SK-N-SH treated with all-trans-retinoic acid at 6 μM for 48 hours (cell line): ENCODE measurements around the gene BRME1.

ENCODE experiments used
- ARNTL ChIP-seq: fragments of 450-650 bp; formaldehyde crosslinking; IDR thresholded peaks from 2 replicates; pipeline ENCODE4 v1.5.0; 2020; ENCODE audit warnings: low read depth, mild to moderate bottlenecking, moderate library complexity, borderline replicate concordance
- CSRNP3 ChIP-seq: fragments of 250-450 bp; sonication (Bioruptor Pico); IDR thresholded peaks from 2 replicates; pipeline ENCODE4 v1.5.1; 2021; ENCODE audit warnings: mild to moderate bottlenecking, moderate library complexity
- GLIS3 ChIP-seq: fragments of 250-450 bp; sonication (Bioruptor Pico); IDR thresholded peaks from 2 replicates; pipeline ENCODE4 v1.5.0; 2020; ENCODE audit warnings: mild to moderate bottlenecking, moderate library complexity
- ISL1 ChIP-seq: fragments of 250-450 bp; sonication (Bioruptor Pico); IDR thresholded peaks from 2 replicates; pipeline ENCODE4 v2.1.2; 2022; ENCODE audit warnings: mild to moderate bottlenecking, moderate library complexity
- PATZ1 ChIP-seq: fragments of 250-450 bp; sonication (Bioruptor Pico); IDR thresholded peaks from 2 replicates; pipeline ENCODE4 v1.8.0; 2020; ENCODE audit warnings: mild to moderate bottlenecking, moderate library complexity, borderline replicate concordance
- RARB ChIP-seq: fragments of 250-450 bp; sonication (Bioruptor Pico); IDR thresholded peaks from 2 replicates; pipeline ENCODE4 v1.8.0; 2021; ENCODE audit warnings: mild to moderate bottlenecking, moderate library complexity
- TCF4 ChIP-seq: fragments of 250-450 bp; sonication (Bioruptor Pico); IDR thresholded peaks from 2 replicates; pipeline ENCODE4 v1.8.0; 2021; ENCODE audit warnings: mild to moderate bottlenecking, moderate library complexity, borderline replicate concordance
- ZC3H10 ChIP-seq: fragments of 250-450 bp; sonication (Bioruptor Pico); IDR thresholded peaks from 2 replicates; pipeline ENCODE4 v1.5.1; 2021; ENCODE audit warnings: mild to moderate bottlenecking, moderate library complexity
- ZFP3 ChIP-seq: fragments of 250-450 bp; sonication (Bioruptor Pico); IDR thresholded peaks from 2 replicates; pipeline ENCODE4 v1.5.0; 2020; ENCODE audit warnings: mild to moderate bottlenecking, moderate library complexity
- ZFP30 ChIP-seq: fragments of 450-650 bp; formaldehyde crosslinking; IDR thresholded peaks from 2 replicates; pipeline ENCODE4 v1.5.0; 2022; ENCODE audit warnings: mild to moderate bottlenecking, moderate library complexity
- ZNF565 ChIP-seq: fragments of 450-650 bp; formaldehyde crosslinking; conservative IDR thresholded peaks from 2 replicates; pipeline ENCODE4 v1.5.0; 2020; ENCODE audit warnings: low read depth, mild to moderate bottlenecking, moderate library complexity
- ZNF70 ChIP-seq: fragments of 450-650 bp; formaldehyde crosslinking; IDR thresholded peaks from 2 replicates; pipeline ENCODE4 v1.5.0; 2020; ENCODE audit warnings: mild to moderate bottlenecking, moderate library complexity
- ZNF8 ChIP-seq: fragments of 450-650 bp; formaldehyde crosslinking; IDR thresholded peaks from 2 replicates; pipeline ENCODE4 v1.5.0; 2020; ENCODE audit warnings: mild to moderate bottlenecking, moderate library complexity

GRCh38 chr19:13906910-13907309 is 993 bp upstream of the BRME1 start:
- TF ChIP-seq ZFP30 (CRISPR knock-in tag) (no peak), CSRNP3 (CRISPR knock-in tag) (no peak), ZFP3 (no peak), ARNTL (no peak), ZNF70 (CRISPR knock-in tag) (no peak), ZNF565 (CRISPR knock-in tag) (no peak), ZNF8 (no peak), RARB (CRISPR knock-in tag) (no peak), PATZ1 (CRISPR knock-in tag) (no peak), ISL1 (CRISPR knock-in tag) (no peak), ZC3H10 (CRISPR knock-in tag) (no peak), TCF4 (CRISPR knock-in tag) (no peak), GLIS3 (CRISPR knock-in tag) (no peak)
